ENCODE data around the gene OR51B5.
"Not testable (repeated sequence)": the region's sequence is repeated elsewhere in the genome, so short reads cannot be mapped to it uniquely, and the experiment has no call there.

Gene OR51B5

GRCh38 chr11:5301846-5302245 lies 41.5 kb downstream of the OR51B5 start, which contains the start of gene OR51B4:
Gene OR51B4 (minus strand): TSS chr11:5301946. CDS start chr11:5301946, 0 bp downstream.
- H3K4me1 ChIP-seq (ENCODE audit: control insufficient read depth in 5 of 5, insufficient read depth in 5 of 5, low read length in 5 of 5) = no peaks in the 10 kb centered on the region
- no peak within 1 kb of the TSS for H3K9ac ChIP-seq (ENCODE audit: low read length in 5 of 5)
- no peak within 1 kb of the TSS for H3K4me3 ChIP-seq (ENCODE audit: low read depth in 1 of 5, low read length in 5 of 5)
- H3K27me3 ChIP-seq (ENCODE audit: control insufficient read depth in 5 of 5, insufficient read depth in 4 of 5, low read length in 5 of 5) = no peaks in the 10 kb centered on the region
- no peak within 1 kb of the TSS for H3K27ac ChIP-seq (ENCODE audit: low read depth, low read length)
- no peaks in the 10 kb centered on the region for H3K36me3 ChIP-seq (ENCODE audit: control insufficient read depth in 5 of 5, insufficient read depth in 5 of 5, low read length in 5 of 5)
- H3K9me3 ChIP-seq (ENCODE audit: control insufficient read depth in 5 of 5, low read length in 5 of 5) = no peaks in the 10 kb centered on the region

GRCh38 chr11:5300251-5300650 lies 43.1 kb downstream of the OR51B5 start:
- Histone ChIP-seq H3K9ac (ENCODE audit: low read length in 5 of 5) (no peak overlapping the region), H3K4me3 (ENCODE audit: low read depth in 1 of 5, low read length in 5 of 5) (no peak overlapping the region), H3K27me3 (ENCODE audit: control insufficient read depth in 5 of 5, insufficient read depth in 4 of 5, low read length in 5 of 5) (no peaks in the 10 kb centered on the region), H3K27ac (ENCODE audit: low read depth, low read length) (no peak overlapping the region), H3K9me3 (ENCODE audit: control insufficient read depth in 5 of 5, low read length in 5 of 5) (no peaks in the 10 kb centered on the region), H3K4me1 (ENCODE audit: control insufficient read depth in 5 of 5, insufficient read depth in 5 of 5, low read length in 5 of 5) (no peaks in the 10 kb centered on the region), H3K36me3 (ENCODE audit: control insufficient read depth in 5 of 5, insufficient read depth in 5 of 5, low read length in 5 of 5) (no peaks in the 10 kb centered on the region)

- Histone ChIP-seq H3K9me3 (ENCODE audit: control insufficient read depth in 5 of 5, low read length in 5 of 5) (no peaks in the 10 kb centered on the region), H3K36me3 (ENCODE audit: control insufficient read depth in 5 of 5, insufficient read depth in 5 of 5, low read length in 5 of 5) (no peaks in the 10 kb centered on the region), H3K27me3 (ENCODE audit: control insufficient read depth in 5 of 5, insufficient read depth in 4 of 5, low read length in 5 of 5) (no peaks in the 10 kb centered on the region), H3K27ac (ENCODE audit: low read depth, low read length) (no peak overlapping the region), H3K4me1 (ENCODE audit: control insufficient read depth in 5 of 5, insufficient read depth in 5 of 5, low read length in 5 of 5) (no peaks in the 10 kb centered on the region), H3K4me3 (ENCODE audit: low read depth in 1 of 5, low read length in 5 of 5) (no peak overlapping the region), H3K9ac (ENCODE audit: low read length in 5 of 5) (no peak overlapping the region)
These were observed 44.9 kb downstream of the OR51B5 start for GRCh38 chr11:5298451-5298850.

- Histone ChIP-seq H3K4me1 (ENCODE audit: control insufficient read depth in 5 of 5, insufficient read depth in 5 of 5, low read length in 5 of 5) (no peaks in the 10 kb centered on the region), H3K9me3 (ENCODE audit: control insufficient read depth in 5 of 5, low read length in 5 of 5) (no peaks in the 10 kb centered on the region), H3K9ac (ENCODE audit: low read length in 5 of 5) (no peak overlapping the region), H3K4me3 (ENCODE audit: low read depth in 1 of 5, low read length in 5 of 5) (no peak overlapping the region), H3K36me3 (ENCODE audit: control insufficient read depth in 5 of 5, insufficient read depth in 5 of 5, low read length in 5 of 5) (no peaks in the 10 kb centered on the region), H3K27ac (ENCODE audit: low read depth, low read length) (no peak overlapping the region), H3K27me3 (ENCODE audit: control insufficient read depth in 5 of 5, insufficient read depth in 4 of 5, low read length in 5 of 5) (no peaks in the 10 kb centered on the region)
These were observed 45.5 kb downstream of the OR51B5 start for GRCh38 chr11:5297721-5298323.

GRCh38 chr11:5294342-5294995 lies 48.9 kb downstream of the OR51B5 start:
- H3K9ac ChIP-seq (ENCODE audit: low read length in 5 of 5); H3K4me1 ChIP-seq (ENCODE audit: control insufficient read depth in 5 of 5, insufficient read depth in 5 of 5, low read length in 5 of 5); H3K36me3 ChIP-seq (ENCODE audit: control insufficient read depth in 5 of 5, insufficient read depth in 5 of 5, low read length in 5 of 5); H3K4me3 ChIP-seq (ENCODE audit: low read depth in 1 of 5, low read length in 5 of 5); H3K27ac ChIP-seq (ENCODE audit: low read depth, low read length); H3K9me3 ChIP-seq (ENCODE audit: control insufficient read depth in 5 of 5, low read length in 5 of 5); H3K27me3 ChIP-seq (ENCODE audit: control insufficient read depth in 5 of 5, insufficient read depth in 4 of 5, low read length in 5 of 5): not testable (repeated sequence)

GRCh38 chr11:5293028-5293427 lies 50.3 kb downstream of the OR51B5 start:
- Histone ChIP-seq H3K27ac (ENCODE audit: low read depth, low read length) (no peak overlapping the region), H3K4me1 (ENCODE audit: control insufficient read depth in 5 of 5, insufficient read depth in 5 of 5, low read length in 5 of 5) (no peaks in the 10 kb centered on the region), H3K4me3 (ENCODE audit: low read depth in 1 of 5, low read length in 5 of 5) (no peak overlapping the region), H3K9me3 (ENCODE audit: control insufficient read depth in 5 of 5, low read length in 5 of 5) (no peaks in the 10 kb centered on the region), H3K36me3 (ENCODE audit: control insufficient read depth in 5 of 5, insufficient read depth in 5 of 5, low read length in 5 of 5) (no peaks in the 10 kb centered on the region), H3K27me3 (ENCODE audit: control insufficient read depth in 5 of 5, insufficient read depth in 4 of 5, low read length in 5 of 5) (no peaks in the 10 kb centered on the region), H3K9ac (ENCODE audit: low read length in 5 of 5) (no peak overlapping the region)

Measured in subcutaneous abdominal adipose tissue (tissue), 5 donors.